H1 (cell line): ENCODE measurements around the gene DCDC2C. TPM values are rescaled to one million over a fixed set of nuclear protein-coding genes. Genes with fewer than 3 reads are reported as not detected.

Experiments used
- CTCF ChIA-PET: fragments of 300-600 bp; sonication (Branson Sonifier 250); formaldehyde crosslinking; loops from one replicate; lab custom pipeline; 2021; ENCODE audit not compliant: partially characterized antibody; lab: Charles Lee
- POLR2A ChIA-PET: fragments of 300-600 bp; sonication (Branson Sonifier 250); formaldehyde crosslinking; loops from one replicate; lab custom pipeline; 2021; ENCODE audit warnings: inconsistent platforms; ENCODE audit not compliant: partially characterized antibody; lab: Charles Lee
- DNase-seq, 2 experiments: peaks; one replicate each; pipeline versions ENCODE4 v3.0.0 to v3.0.0-alpha.2; 2010 to 2022; ENCODE audit warnings: low spot score in 2 of 2, low read depth in 1 of 2, mixed read lengths in 1 of 2
- FAIRE-seq: peaks from 2 replicates; lab custom pipeline; 2011; peaks lifted over from hg19 to GRCh38; lab: Jason Lieb, UNC
- H2AFZ ChIP-seq: 2 replicates; pipeline ENCODE4 v1.8.1; 2012; ENCODE audit warnings: low read length, inconsistent platforms
- H2AK5ac ChIP-seq: 2 replicates; pipeline ENCODE4 v1.6.1; 2013; ENCODE audit warnings: low read depth, low read length
- H2BK120ac ChIP-seq: replicated peaks from 2 replicates; pipeline ENCODE3; 2013; ENCODE audit warnings: low read depth, low read length, inconsistent platforms
- H2BK12ac ChIP-seq: 2 replicates; pipeline ENCODE4 v1.6.1; 2013; ENCODE audit warnings: low read depth, low read length
- H2BK15ac ChIP-seq: 2 replicates; pipeline ENCODE4 v1.6.1; 2013; ENCODE audit warnings: low read length
- H2BK20ac ChIP-seq: 2 replicates; pipeline ENCODE4 v1.6.1; 2013; ENCODE audit warnings: low read length
- H2BK5ac ChIP-seq: 2 replicates; pipeline ENCODE4 v1.6.1; 2013; ENCODE audit warnings: low read depth, low read length
- H3K14ac ChIP-seq: 2 replicates; pipeline ENCODE4 v1.6.1; 2013; ENCODE audit warnings: inconsistent platforms; ENCODE audit not compliant: insufficient read length
- H3K18ac ChIP-seq: 2 replicates; pipeline ENCODE4 v1.6.1; 2013; ENCODE audit warnings: low read length; ENCODE audit errors: extremely low read depth
- H3K23ac ChIP-seq: 2 replicates; pipeline ENCODE4 v1.6.1; 2013; ENCODE audit warnings: inconsistent platforms; ENCODE audit not compliant: insufficient read length
- H3K23me2 ChIP-seq: 2 replicates; pipeline ENCODE4 v1.6.1; 2013; ENCODE audit warnings: low read depth, low read length
- H3K27ac ChIP-seq: 2 replicates; pipeline ENCODE4 v1.6.1; 2011; ENCODE audit warnings: low read depth, low read length, inconsistent platforms
- H3K27me3 ChIP-seq, 4 experiments: replicated peaks in 1 of 4; 1 replicate in 1 of 4; 2 replicates in 3 of 4; pipeline versions ENCODE4 v1.6.1 to v1.8.1; 2011 to 2013; ENCODE audit warnings: low read length in 3 of 4, mild to moderate bottlenecking in 3 of 4, inconsistent platforms in 2 of 4, mixed read lengths in 2 of 4, moderate library complexity in 1 of 4; ENCODE audit not compliant: control insufficient read depth in 3 of 4, insufficient read depth in 3 of 4; ENCODE audit errors: extremely low read depth in 1 of 4
- H3K36me3 ChIP-seq, 4 experiments: 2 replicates each; pipeline versions ENCODE4 v1.6.1 to v1.8.1; 2011 to 2013; ENCODE audit warnings: mild to moderate bottlenecking in 4 of 4, low read length in 3 of 4, moderate library complexity in 2 of 4, control low read depth in 1 of 4, inconsistent platforms in 1 of 4; ENCODE audit not compliant: insufficient read depth in 4 of 4, control insufficient read depth in 2 of 4
- H3K4ac ChIP-seq: replicated peaks from 2 replicates; pipeline ENCODE3; 2013; ENCODE audit warnings: low read length, low read depth, mixed read lengths, inconsistent platforms; ENCODE audit not compliant: insufficient read length
- H3K4me1 ChIP-seq, 4 experiments: replicated peaks in 1 of 4; 1 replicate in 1 of 4; 2 replicates in 3 of 4; pipeline versions ENCODE4 v1.6.1 to v1.8.1; 2011 to 2013; ENCODE audit warnings: low read length in 3 of 4, inconsistent platforms in 2 of 4, mixed read lengths in 1 of 4; ENCODE audit not compliant: insufficient read depth in 4 of 4, control insufficient read depth in 3 of 4
- H3K4me2 ChIP-seq, 2 experiments: 2 replicates each; pipeline versions ENCODE4 v1.6.1 to v1.8.1; 2011 to 2013; ENCODE audit warnings: low read depth in 2 of 2, low read length in 2 of 2, control low read depth in 1 of 2, inconsistent platforms in 1 of 2, mild to moderate bottlenecking in 1 of 2; ENCODE audit not compliant: insufficient read depth in 1 of 2
- H3K4me3 ChIP-seq, 4 experiments: fragments of 200-600, 300-600 bp in 1 of 4; sonication (generic), shearing (Covaris generic), sonication (Bioruptor Twin) in 1 of 4; 2 replicates each; pipeline versions ENCODE4 v1.5.1 to v1.8.1; 2011 to 2016; ENCODE audit warnings: low read length in 4 of 4, low read depth in 3 of 4, control low read depth in 2 of 4, inconsistent platforms in 2 of 4, mild to moderate bottlenecking in 2 of 4, mixed read lengths in 1 of 4, moderate library complexity in 1 of 4; ENCODE audit not compliant: insufficient read depth in 2 of 4; ENCODE audit errors: extremely low read depth in 1 of 4
- H3K56ac ChIP-seq: replicated peaks from 2 replicates; pipeline ENCODE3; 2013; ENCODE audit warnings: low read depth, mild to moderate bottlenecking, mixed read lengths, low read length, inconsistent platforms; ENCODE audit not compliant: insufficient read length
- H3K79me1 ChIP-seq: 2 replicates; pipeline ENCODE4 v1.6.1; 2013; ENCODE audit warnings: low read depth, low read length, control low read depth
- H3K79me2 ChIP-seq, 2 experiments: 2 replicates each; pipeline versions ENCODE4 v1.6.1 to v1.8.1; 2012 to 2013; ENCODE audit warnings: low read length in 2 of 2, mild to moderate bottlenecking in 2 of 2, inconsistent platforms in 1 of 2; ENCODE audit not compliant: insufficient read depth in 2 of 2, control insufficient read depth in 1 of 2
- H3K9ac ChIP-seq, 4 experiments: replicated peaks in 1 of 4; 1 replicate in 1 of 4; 2 replicates in 3 of 4; pipeline versions ENCODE4 v1.6.1 to v1.8.1; 2011 to 2013; ENCODE audit warnings: low read depth in 3 of 4, low read length in 3 of 4, control low read depth in 2 of 4, mild to moderate bottlenecking in 2 of 4, moderate library complexity in 2 of 4, inconsistent platforms in 1 of 4; ENCODE audit errors: extremely low read depth in 1 of 4
- H3K9me3 ChIP-seq, 2 experiments: 2 replicates each; pipeline versions ENCODE4 v1.6.1 to v1.8.1; 2012 to 2013; ENCODE audit warnings: mild to moderate bottlenecking in 2 of 2, moderate library complexity in 2 of 2, control low read depth in 1 of 2, inconsistent platforms in 1 of 2, low read depth in 1 of 2, low read length in 1 of 2, mixed read lengths in 1 of 2; ENCODE audit not compliant: insufficient read depth in 2 of 2
- H4K20me1 ChIP-seq, 2 experiments: replicated peaks in 1 of 2; 2 replicates each; pipeline versions ENCODE3 to v1.8.1; 2011 to 2013; ENCODE audit warnings: inconsistent platforms in 2 of 2, low read length in 2 of 2, mild to moderate bottlenecking in 1 of 2; ENCODE audit not compliant: insufficient read depth in 2 of 2, control insufficient read depth in 1 of 2
- H4K5ac ChIP-seq: 2 replicates; pipeline ENCODE4 v1.6.1; 2013; ENCODE audit warnings: low read length, low read depth, mixed read lengths, inconsistent platforms; ENCODE audit not compliant: insufficient read length
- H4K8ac ChIP-seq: 2 replicates; pipeline ENCODE4 v1.8.0; 2013; ENCODE audit warnings: mild to moderate bottlenecking, moderate library complexity, low read length, inconsistent platforms; ENCODE audit not compliant: insufficient read depth; ENCODE audit errors: extremely low read depth
- H4K91ac ChIP-seq: replicated peaks from 2 replicates; pipeline ENCODE3; 2013; ENCODE audit warnings: low read length, mixed read lengths, inconsistent platforms; ENCODE audit not compliant: insufficient read length
- CBX5 ChIP-seq: fragments of 300-800, 300-1000 bp; sonication (generic); IDR thresholded peaks from 2 replicates; pipeline ENCODE4 v1.7.1; 2016; ENCODE audit warnings: antibody characterized with exemption, low read length, low read depth
- CHD2 ChIP-seq: IDR thresholded peaks from 2 replicates; pipeline ENCODE4 v1.6.1; 2012; ENCODE audit warnings: low read length, improper control_type of control experiment
- CREB1 ChIP-seq: IDR thresholded peaks from 2 replicates; pipeline ENCODE4 v1.6.1; 2012; ENCODE audit warnings: inconsistent platforms
- HDAC2 ChIP-seq, 2 experiments: fragments of 300-600 bp in 1 of 2; sonication (generic) in 1 of 2; IDR thresholded peaks; 2 replicates each; pipeline ENCODE4 v1.6.1; 2011 to 2012; ENCODE audit warnings: low read depth in 2 of 2, low read length in 2 of 2, mild to moderate bottlenecking in 2 of 2, moderate library complexity in 2 of 2, borderline replicate concordance in 1 of 2, inconsistent platforms in 1 of 2
- KDM1A ChIP-seq: fragments of 200-600, 300-600 bp; sonication (generic); IDR thresholded peaks from 2 replicates; pipeline ENCODE4 v1.7.1; 2016; ENCODE audit warnings: mild to moderate bottlenecking, low read length, borderline replicate concordance
- MAFK ChIP-seq: IDR thresholded peaks from 2 replicates; pipeline ENCODE4 v1.6.1; 2012; ENCODE audit warnings: low read depth, mild to moderate bottlenecking, improper control_type of control experiment, low read length
- MAX ChIP-seq: IDR thresholded peaks from 2 replicates; pipeline ENCODE4 v1.6.1; 2012; ENCODE audit warnings: inconsistent platforms
- POU5F1 ChIP-seq: IDR thresholded peaks from 2 replicates; pipeline ENCODE4 v1.6.1; 2011; ENCODE audit warnings: low read depth, mild to moderate bottlenecking, low read length, moderate library complexity
- RAD21 ChIP-seq, 2 experiments: IDR thresholded peaks in 1 of 2; conservative IDR thresholded peaks in 1 of 2; 2 replicates each; pipeline ENCODE4 v1.6.1; 2011; ENCODE audit warnings: low read depth in 2 of 2, low read length in 2 of 2, improper control_type of control experiment in 1 of 2, inconsistent platforms in 1 of 2, mild to moderate bottlenecking in 1 of 2, moderate library complexity in 1 of 2
- SIRT6 ChIP-seq: IDR thresholded peaks from one replicate; pipeline ENCODE4 v1.7.1; 2012; ENCODE audit warnings: low read length, inconsistent platforms
- SP1 ChIP-seq: IDR thresholded peaks from 2 replicates; pipeline ENCODE4 v1.6.1; 2011; ENCODE audit warnings: low read depth, low read length
- SP4 ChIP-seq: IDR thresholded peaks from 2 replicates; pipeline ENCODE4 v1.6.1; 2012; ENCODE audit warnings: low read length, inconsistent platforms
- WGBS, 2 experiments: shearing (Covaris generic) in 1 of 2; methylation state at CpG; one replicate each; pipeline versions ENCODE4 v1.1.6 to v1.1.7; 2013 to 2015; ENCODE audit warnings: low lambda C conversion rate in 2 of 2, mixed read lengths in 2 of 2, inconsistent platforms in 1 of 2, low coverage in 1 of 2, missing lambda C conversion rate in 1 of 2; ENCODE audit not compliant: insufficient replicate concordance in 2 of 2, insufficient coverage in 1 of 2, insufficient read length in 1 of 2; ENCODE audit errors: extremely low coverage in 1 of 2, missing lambda C conversion rate in 1 of 2; 5-methylcytosine and 5-hydroxymethylcytosine counted together
- polyA plus RNA-seq, 7 experiments: library from polyadenylated mRNA; depleted of rRNA in 3 of 7; stranded (reverse) in 5 of 7; unstranded in 2 of 7; fragments of >200 nt in 5 of 7; fragments of 200-250 nt in 2 of 7; gene quantifications; 1 replicate in 5 of 7; 2 replicates in 1 of 7; 4 replicates in 1 of 7; pipeline versions ENCODE4 v1.2.1 to v1.2.3, GENCODE V29; 2011 to 2013; ENCODE audit warnings: missing spikeins in 2 of 7, mixed read lengths in 2 of 7
- total RNA-seq: library from RNA; stranded (reverse); fragmentation: NEBNext Ultra II Directional; extraction: Animal tissue kit (Norgen Biotek cat#: 25700); gene quantifications from 2 replicates; pipeline ENCODE4 v1.2.1, GENCODE V29; 2021

DCDC2C gene
- total and polyA plus RNA-seq, 2 of the 8 experiments (the other 6 are each of a cell fraction or from before 2014, with no cell fraction given), result 0.50 TPM; not detected in 1

GRCh38 chr2:3666613-3666975 lies 36.8 kb upstream of the DCDC2C start:
- Histone ChIP-seq H3K14ac (no peak overlapping the region), H3K56ac (no peak overlapping the region), H3K9me3 (no peaks in the 10 kb centered on the region), H3K4ac (no peak overlapping the region), H3K4me3 (no peak overlapping the region), H4K5ac (no peak overlapping the region), H2BK12ac (no peak overlapping the region), H4K91ac (no peak overlapping the region), H3K4me2 (no peak overlapping the region), H2BK120ac (no peak overlapping the region), H3K4me1 (no peaks in the 10 kb centered on the region), H3K18ac (no peak overlapping the region), H3K27ac (no peak overlapping the region), H3K9ac (no peak overlapping the region), H3K23me2 (no peaks in the 10 kb centered on the region; the same call in 1 of the 2 replicates), H3K36me3 (no peaks in the 10 kb centered on the region), H4K8ac (no peak overlapping the region), H3K27me3 (no peaks in the 10 kb centered on the region), H2BK20ac (no peak overlapping the region), H2BK5ac (no peak overlapping the region), H3K23ac (no peak overlapping the region), H2AFZ (no peak overlapping the region), H4K20me1 (no peaks in the 10 kb centered on the region), H2BK15ac (no peak overlapping the region), H2AK5ac (no peak overlapping the region), H3K79me1 (no peaks in the 10 kb centered on the region), H3K79me2 (no peaks in the 10 kb centered on the region)
- 89% methylated on average over 18 of the region's 18 CpGs; no CpG with 5 or more reads in 1 of the 2 experiments for WGBS, 2 experiments
- ChIA-PET POLR2A (no interaction called here), CTCF (interaction anchor here (0.9 to 2.1 kb wide), 4 partner anchors 9 to 37 kb away, joined by 3 to 5 read pairs (median 3); partner anchors contain the start of gene ALLC)
- TF ChIP-seq KDM1A (no peak), RAD21 (IDR thresholded peaks at IDR 0.05 in 1 of 2, conservative IDR thresholded peaks at IDR 0.05 in 1 of 2; ENCODE audit: low read depth in 2 of 2, low read length in 2 of 2) (no peak), CREB1 (no peak), SP4 (no peak), CBX5 (no peak), HDAC2 (IDR thresholded peaks at IDR 0.05; ENCODE audit: borderline replicate concordance in 1 of 2, low read depth in 2 of 2, low read length in 2 of 2) (no peak), MAFK (no peak), POU5F1 (no peak), SIRT6 (no peak), MAX (no peak), CHD2 (no peak), SP1 (no peak)
- FAIRE-seq, result no peak
- no peak for DNase-seq
